ENCODE data around the gene ACTR1B.

Gene ACTR1B

DNA sequence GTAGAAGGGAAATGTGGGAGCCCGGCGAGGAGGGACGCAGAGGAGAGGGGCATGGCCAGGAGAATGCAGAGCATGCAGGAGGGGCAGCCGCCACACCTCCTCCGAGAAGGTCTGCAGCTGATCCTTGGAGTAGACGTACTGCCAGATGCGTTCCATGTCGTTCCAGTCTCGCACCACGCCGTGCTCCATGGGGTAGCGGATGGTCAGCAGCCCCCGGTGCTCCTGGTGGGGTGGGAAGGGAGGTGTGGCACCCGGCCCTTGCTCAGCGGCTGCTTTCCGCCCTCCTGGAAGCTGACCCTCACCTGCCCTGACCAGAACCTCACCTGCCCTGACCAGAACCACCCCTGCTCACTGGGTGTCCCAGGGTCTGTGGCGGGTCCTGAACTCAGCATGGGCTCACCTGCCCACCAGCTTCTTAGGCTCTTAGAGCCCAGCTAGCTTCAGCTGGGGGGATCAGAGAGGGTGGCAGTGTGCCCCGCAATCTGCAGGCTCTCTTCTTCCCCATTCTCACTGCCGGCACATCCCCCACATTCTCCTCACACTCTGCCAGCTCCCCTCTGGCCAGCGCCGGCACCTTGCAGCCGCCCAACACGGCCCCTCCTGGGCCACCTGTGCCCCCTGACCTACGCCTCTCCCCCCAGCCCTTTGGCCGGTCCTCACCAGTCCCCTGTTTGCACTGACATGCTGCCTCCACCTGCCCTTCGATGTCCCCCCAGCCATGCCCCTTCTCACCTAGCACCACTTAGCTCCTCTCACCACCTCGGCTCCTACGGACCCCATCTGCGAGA lies 4.4 kb downstream of the ACTR1B start:
- no peak overlapping the region for H3K9ac ChIP-seq (ENCODE audit: low read length)

DNA sequence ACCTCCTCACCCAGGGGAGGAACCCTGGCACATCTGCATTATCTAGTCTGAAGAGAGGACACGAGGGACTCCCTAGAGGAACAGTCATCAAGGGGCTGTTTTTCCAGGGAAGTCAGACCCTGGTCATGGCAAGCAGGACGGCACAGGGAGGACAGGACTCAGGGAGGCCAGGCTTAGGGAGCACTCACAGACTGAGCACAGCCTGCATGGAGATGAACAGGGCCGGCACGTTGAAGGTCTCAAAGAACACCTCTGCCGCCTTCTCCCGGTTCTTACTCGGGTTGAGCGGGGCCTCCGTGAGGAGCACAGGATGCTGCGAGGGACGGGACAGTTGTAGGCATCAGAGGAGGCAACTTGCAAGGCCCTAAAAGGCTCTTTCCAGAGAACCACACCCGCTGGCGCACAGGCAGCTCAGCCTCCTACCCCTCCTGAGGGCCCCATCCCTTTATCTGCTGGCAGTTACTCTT lies 5.1 kb downstream of the ACTR1B start:
- Histone ChIP-seq H3K9me3 (ENCODE audit: insufficient read depth, low read length) (no peaks in the 10 kb centered on the region), H3K9me2 (replicated peaks; ENCODE audit: insufficient read depth, low read length) (no peaks in the 10 kb centered on the region), H3K4me3 (ENCODE audit: insufficient read depth, low read length, poor library complexity, severe bottlenecking) (no peak overlapping the region), H3F3A (ENCODE audit: insufficient read depth) (no peaks in the 10 kb centered on the region), H3K79me2 (ENCODE audit: insufficient read depth, low read length) (peaks cover 29% of the 10 kb centered on the region), H3K9ac (ENCODE audit: low read length) (no peak overlapping the region), H2AFZ (ENCODE audit: low read depth, low read length, severe bottlenecking) (no peak overlapping the region), H3K36me3 (ENCODE audit: low read length) (0 out of 2 replicates have a peak, but pooled peaks cover 2% of the 10 kb centered on the region), H4K20me1 (ENCODE audit: low read depth, low read length) (no peaks in the 10 kb centered on the region), H3K4me2 (ENCODE audit: low read depth, low read length, poor library complexity, severe bottlenecking) (no peak overlapping the region), H3K27ac (ENCODE audit: low read depth, low read length) (no peak overlapping the region), H3K27me3 (ENCODE audit: low read length) (no peaks in the 10 kb centered on the region)
- TF ChIP-seq, protein P1, sequence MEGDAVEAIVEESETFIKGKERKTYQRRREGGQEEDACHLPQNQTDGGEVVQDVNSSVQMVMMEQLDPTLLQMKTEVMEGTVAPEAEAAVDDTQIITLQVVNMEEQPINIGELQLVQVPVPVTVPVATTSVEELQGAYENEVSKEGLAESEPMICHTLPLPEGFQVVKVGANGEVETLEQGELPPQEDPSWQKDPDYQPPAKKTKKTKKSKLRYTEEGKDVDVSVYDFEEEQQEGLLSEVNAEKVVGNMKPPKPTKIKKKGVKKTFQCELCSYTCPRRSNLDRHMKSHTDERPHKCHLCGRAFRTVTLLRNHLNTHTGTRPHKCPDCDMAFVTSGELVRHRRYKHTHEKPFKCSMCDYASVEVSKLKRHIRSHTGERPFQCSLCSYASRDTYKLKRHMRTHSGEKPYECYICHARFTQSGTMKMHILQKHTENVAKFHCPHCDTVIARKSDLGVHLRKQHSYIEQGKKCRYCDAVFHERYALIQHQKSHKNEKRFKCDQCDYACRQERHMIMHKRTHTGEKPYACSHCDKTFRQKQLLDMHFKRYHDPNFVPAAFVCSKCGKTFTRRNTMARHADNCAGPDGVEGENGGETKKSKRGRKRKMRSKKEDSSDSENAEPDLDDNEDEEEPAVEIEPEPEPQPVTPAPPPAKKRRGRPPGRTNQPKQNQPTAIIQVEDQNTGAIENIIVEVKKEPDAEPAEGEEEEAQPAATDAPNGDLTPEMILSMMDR (IDR thresholded peaks at IDR 0.05; ENCODE audit: insufficient read depth, low read length, poor library complexity, severe bottlenecking), result no peak
- no peak for TF ChIP-seq EZH2phosphoT487 (conservative IDR thresholded peaks at IDR 0.05; ENCODE audit: low read length)

More for the DNA sequence above, 4.4 kb downstream of the ACTR1B start:
- Histone ChIP-seq H3K9me2 (replicated peaks; ENCODE audit: insufficient read depth, low read length) (no peaks in the 10 kb centered on the region), H3K36me3 (ENCODE audit: low read length) (0 out of 2 replicates have a peak, but pooled peaks cover 2% of the 10 kb centered on the region), H3K27me3 (ENCODE audit: low read length) (no peaks in the 10 kb centered on the region), H3K9me3 (ENCODE audit: insufficient read depth, low read length) (no peaks in the 10 kb centered on the region), H3K4me2 (ENCODE audit: low read depth, low read length, poor library complexity, severe bottlenecking) (no peak overlapping the region), H3K4me3 (ENCODE audit: insufficient read depth, low read length, poor library complexity, severe bottlenecking) (no peak overlapping the region), H2AFZ (ENCODE audit: low read depth, low read length, severe bottlenecking) (no peak overlapping the region), H3K79me2 (ENCODE audit: insufficient read depth, low read length) (peaks cover 29% of the 10 kb centered on the region), H4K20me1 (ENCODE audit: low read depth, low read length) (no peaks in the 10 kb centered on the region), H3K27ac (ENCODE audit: low read depth, low read length) (no peak overlapping the region), H3F3A (ENCODE audit: insufficient read depth) (no peaks in the 10 kb centered on the region)
- TF ChIP-seq, protein P1 (IDR thresholded peaks at IDR 0.05; ENCODE audit: insufficient read depth, low read length, poor library complexity, severe bottlenecking), result no peak

DNA sequence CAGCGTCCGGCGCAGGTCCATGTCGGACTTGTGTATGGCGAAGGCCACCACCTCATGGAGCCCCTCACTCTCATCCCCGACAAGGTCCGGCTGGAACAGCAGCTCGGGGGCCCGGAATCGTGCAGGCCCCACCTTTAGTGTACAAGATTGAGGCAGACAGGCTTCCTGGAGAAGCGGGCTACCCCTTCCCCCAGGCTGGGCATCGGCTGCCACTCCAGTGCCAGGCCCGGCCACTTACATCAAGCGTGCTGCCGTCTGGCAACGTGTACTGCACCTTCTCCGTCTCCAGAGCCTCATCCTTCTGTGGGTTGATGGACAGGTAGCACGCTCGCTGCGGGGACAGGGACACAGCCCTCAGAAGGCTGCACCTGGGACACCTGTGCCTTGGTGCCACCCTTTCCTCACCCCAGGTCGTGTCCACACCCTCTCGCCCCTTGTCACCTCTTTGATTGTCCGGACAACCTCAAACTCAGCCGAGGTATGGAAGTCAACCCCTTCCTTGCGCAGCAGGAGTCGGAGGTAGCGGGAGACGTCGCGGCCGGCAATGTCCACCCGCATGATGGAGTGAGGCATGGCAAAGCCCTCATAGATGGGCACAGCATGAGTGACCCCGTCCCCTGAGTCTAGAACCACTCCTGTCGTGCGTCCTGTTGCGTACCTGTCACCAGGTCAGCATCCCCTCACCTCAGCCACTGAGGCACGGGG lies 5.7 kb downstream of the ACTR1B start:
- Histone ChIP-seq H3F3A (ENCODE audit: insufficient read depth) (no peaks in the 10 kb centered on the region), H3K36me3 (ENCODE audit: low read length) (0 out of 2 replicates have a peak, but pooled peaks cover 2% of the 10 kb centered on the region)

More for the DNA sequence above, 5.7 kb downstream of the ACTR1B start:
- no peaks in the 10 kb centered on the region for H3K9me3 ChIP-seq (ENCODE audit: insufficient read depth, low read length)
- no peak overlapping the region for H3K27ac ChIP-seq (ENCODE audit: low read depth, low read length)
- no peaks in the 10 kb centered on the region for H3K9me2 ChIP-seq (replicated peaks; ENCODE audit: insufficient read depth, low read length)
- peaks cover 26% of the 10 kb centered on the region for H3K79me2 ChIP-seq (ENCODE audit: insufficient read depth, low read length)
- H3K9ac ChIP-seq (ENCODE audit: low read length), result no peak overlapping the region
- H4K20me1 ChIP-seq (ENCODE audit: low read depth, low read length), result no peaks in the 10 kb centered on the region
- H3K27me3 ChIP-seq (ENCODE audit: low read length), result no peaks in the 10 kb centered on the region
- H3K4me2 ChIP-seq (ENCODE audit: low read depth, low read length, poor library complexity, severe bottlenecking), result no peak overlapping the region
- TF ChIP-seq, protein P1 (IDR thresholded peaks at IDR 0.05; ENCODE audit: insufficient read depth, low read length, poor library complexity, severe bottlenecking), result no peak
- no peak for TF ChIP-seq EZH2phosphoT487 (conservative IDR thresholded peaks at IDR 0.05; ENCODE audit: low read length)
- no peak overlapping the region for H3K4me3 ChIP-seq (ENCODE audit: insufficient read depth, low read length, poor library complexity, severe bottlenecking)
- no peak overlapping the region for H2AFZ ChIP-seq (ENCODE audit: low read depth, low read length, severe bottlenecking)

Data from SU-DHL-6 (cell line).